PFSK-1 (cell line): ENCODE data around the gene CRB2.

Experiments used
- POLR2AphosphoS5 ChIP-seq: IDR thresholded peaks from 2 replicates; pipeline ENCODE4 v1.6.1; 2012; ENCODE audit warnings: low read depth, mild to moderate bottlenecking, control low read depth, low read length, moderate library complexity
- REST ChIP-seq, 2 experiments: IDR thresholded peaks; 2 replicates each; pipeline versions ENCODE4 v1.6.1 to v1.8.0; 2011 to 2012; ENCODE audit warnings: low read depth in 2 of 2, low read length in 2 of 2, control low read depth in 1 of 2, inconsistent platforms in 1 of 2, mild to moderate bottlenecking in 1 of 2, moderate library complexity in 1 of 2; ENCODE audit not compliant: insufficient read depth in 1 of 2

- TF ChIP-seq POLR2AphosphoS5 (no peak), REST (IDR thresholded peaks at IDR 0.05; ENCODE audit: insufficient read depth in 1 of 2, low read depth in 2 of 2, low read length in 2 of 2) (no peak)
These were observed 42.0 kb downstream of the CRB2 start for GRCh38 chr9:123397975-123398374.
